ENCODE measurements around the gene ASTN2. TPM values are rescaled to one million over a fixed set of nuclear protein-coding genes. Genes with fewer than 3 reads are reported as not detected.

ASTN2 gene
- total RNA-seq, 1 experiment from 2014 or later, result 4.8 TPM

- Histone ChIP-seq H3K36me3 (ENCODE audit: control insufficient read depth in 1 of 2, insufficient read depth in 2 of 2, low read length in 2 of 2) (no peaks in the 10 kb centered on the region), H3K9me3 (ENCODE audit: control insufficient read depth in 1 of 2, insufficient read depth in 1 of 2, low read depth in 1 of 2, low read length in 2 of 2) (no peaks in the 10 kb centered on the region), H3K4me2 (ENCODE audit: low read length) (no peak overlapping the region), H3K4me3 (replicated peaks in 1 of 2; ENCODE audit: low read depth in 1 of 2, low read length in 2 of 2) (no peak overlapping the region), H3K9ac (ENCODE audit: low read length) (no peak overlapping the region), H3K9me2 (ENCODE audit: insufficient read depth) (no peaks in the 10 kb centered on the region), H4K20me1 (ENCODE audit: insufficient read depth) (no peaks in the 10 kb centered on the region), H3K27me3 (ENCODE audit: insufficient read depth, low read length) (no peaks in the 10 kb centered on the region), H2AFZ (ENCODE audit: low read depth, low read length, poor library complexity, severe bottlenecking) (no peak overlapping the region), H3K27ac (ENCODE audit: low read depth, low read length) (no peak overlapping the region), H3K79me2 (ENCODE audit: insufficient read depth, low read length) (no peaks in the 10 kb centered on the region), H3K4me1 (ENCODE audit: control insufficient read depth in 1 of 2, insufficient read depth in 2 of 2, low read length in 2 of 2) (no peaks in the 10 kb centered on the region)
- TF ChIP-seq POLR2A (IDR thresholded peaks at IDR 0.05; ENCODE audit: borderline replicate concordance, extremely low read depth, insufficient read depth, insufficient read length) (no peak), SRF (IDR thresholded peaks at IDR 0.05; ENCODE audit: low read depth) (no peak), CTCF (IDR thresholded peaks at IDR 0.05 in 2 of 3, conservative IDR thresholded peaks at IDR 0.05 in 1 of 3; ENCODE audit: borderline replicate concordance in 1 of 3, insufficient read depth in 1 of 3, low read depth in 2 of 3, low read length in 2 of 3) (no peak), YY1 (IDR thresholded peaks at IDR 0.05; ENCODE audit: extremely low read depth, insufficient replicate concordance, low read depth, low read length) (no peak), ZFX (IDR thresholded peaks at IDR 0.05) (no peak), POLR2AphosphoS5 (IDR thresholded peaks at IDR 0.05; ENCODE audit: low read depth, low read length) (no peak), ELF1 (IDR thresholded peaks at IDR 0.05; ENCODE audit: borderline replicate concordance, low read depth) (no peak), REST (IDR thresholded peaks at IDR 0.05; ENCODE audit: low read depth) (no peak)
- no peak for DNase-seq (ENCODE audit: low read depth, low spot score)
- ATAC-seq, result no peak
- POLR2A ChIA-PET, result no interaction called here
- no TSS peak for BruUV-seq (replicated peaks)
- intact Hi-C loops (cut with micrococcal nuclease), result no loop called here
- CTCF ChIA-PET, result no interaction called here
- RAD21 ChIA-PET (ENCODE audit: low non-redundant PET in 1 of 2, low total read pairs in 2 of 2, uncharacterized antibody in 2 of 2, unreplicated experiment in 2 of 2), result no interaction called here
Observed at GRCh38 chr9:116525611-116526010, 889.2 kb downstream of the ASTN2 start.
